ENCODE results near the gene ZNF143.
A peak's percentile ranks its signal among the peaks of the same experiment; 100 is the strongest.
"Not testable (repeated sequence)": the region's sequence is repeated elsewhere in the genome, so short reads cannot be mapped to it uniquely, and the experiment has no call there.

ZNF143 gene

DNA sequence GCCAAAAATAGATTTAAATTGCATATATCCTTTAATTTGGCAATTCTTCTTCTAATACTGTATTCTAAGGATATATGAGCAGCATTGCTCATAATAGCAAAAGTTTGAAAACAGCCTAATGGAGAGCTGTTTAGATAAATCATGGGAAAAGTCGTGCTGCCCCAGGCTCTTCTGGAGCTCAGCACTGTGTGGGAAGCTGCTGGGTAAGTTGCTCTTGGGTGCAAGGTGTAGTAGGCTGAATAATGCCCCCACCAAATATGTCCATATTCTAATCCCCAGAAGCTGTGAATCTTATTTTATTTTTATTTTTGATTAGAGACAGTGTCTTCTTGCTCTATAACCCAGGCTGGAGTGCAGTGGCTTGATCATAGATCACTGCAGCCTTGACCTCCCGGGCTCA is 77.7 kb downstream of the ZNF143 start:
- no peak for DNase-seq (ENCODE audit: low read depth in 2 of 2)

DNA sequence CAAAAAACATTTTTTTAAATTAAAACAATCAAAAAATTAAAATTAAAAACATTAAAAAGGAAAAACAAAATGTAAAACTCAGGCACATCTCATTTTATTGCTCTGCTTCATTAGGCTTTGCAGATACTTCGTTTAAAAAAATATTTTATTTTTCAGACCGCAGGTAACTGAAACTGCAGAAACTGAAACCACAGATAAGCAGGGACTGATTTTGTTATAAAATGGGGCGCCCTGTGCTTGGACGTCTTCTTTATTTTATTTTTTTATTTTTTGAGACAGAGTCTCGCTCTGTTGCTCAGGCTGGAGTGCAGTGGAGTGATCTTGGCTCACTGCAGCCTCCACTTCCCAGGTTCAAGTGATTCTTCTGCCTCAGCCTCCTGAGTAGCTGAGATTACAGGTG is 88.4 kb downstream of the ZNF143 start:
- DNase-seq (ENCODE audit: low read depth in 2 of 2): not testable (repeated sequence)

DNA sequence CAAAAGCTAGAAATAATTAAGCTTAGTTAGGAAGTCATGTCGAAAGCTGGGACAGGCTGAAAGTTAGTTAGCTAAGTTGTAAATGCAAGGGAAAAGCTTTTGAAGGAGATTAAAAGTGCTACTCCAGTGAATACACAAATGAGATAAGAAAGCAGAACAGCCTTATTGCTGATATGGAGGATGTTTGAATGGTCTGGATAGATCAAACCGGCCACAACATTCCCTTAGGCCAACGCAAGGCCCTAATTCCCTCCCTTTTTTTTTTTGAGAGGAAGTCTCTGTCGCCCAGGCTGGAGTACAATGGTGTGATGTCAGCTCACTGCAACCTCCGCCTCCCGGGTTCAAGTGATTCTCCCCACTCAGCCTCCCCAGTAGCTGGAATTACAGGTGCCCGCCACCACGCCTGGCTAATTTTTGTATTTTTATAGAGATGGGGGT is 89.4 kb downstream of the ZNF143 start:
- no peak for DNase-seq (ENCODE audit: low read depth in 2 of 2)

DNA sequence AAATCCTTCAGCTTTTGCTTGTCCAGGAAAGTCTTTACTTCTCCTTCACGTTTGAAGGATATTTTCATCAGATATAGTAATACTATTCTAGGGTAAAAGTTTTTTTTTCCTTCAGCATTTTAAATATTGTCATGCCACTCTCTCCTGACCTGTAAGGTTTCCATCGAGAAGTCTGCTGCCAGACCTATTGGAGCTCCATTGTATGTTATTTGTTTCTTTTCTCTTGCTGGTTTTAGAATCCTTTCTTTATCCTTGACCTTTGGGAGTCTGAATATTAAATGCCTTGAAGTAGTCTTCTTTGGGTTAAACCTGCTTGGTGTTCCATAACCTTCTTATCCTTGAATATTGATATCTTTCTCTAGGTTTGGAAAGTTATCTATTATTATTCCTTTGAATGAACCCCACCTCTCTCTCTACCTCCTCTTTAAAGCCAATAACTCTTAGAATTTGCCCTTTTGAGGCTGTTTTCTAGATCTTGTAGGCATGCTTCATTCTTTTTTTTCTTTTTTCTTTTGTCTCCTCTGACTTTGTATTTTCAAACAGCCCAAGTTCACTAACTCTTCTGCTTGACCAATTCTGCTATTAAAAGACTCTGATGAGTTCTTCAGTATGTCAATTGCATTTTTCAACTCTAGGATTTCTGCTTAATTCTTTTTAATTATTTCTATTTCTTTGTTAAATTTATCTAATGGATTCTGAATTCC is 100.6 kb downstream of the ZNF143 start:
- DNase-seq (ENCODE audit: low read depth in 2 of 2): no peak

DNA sequence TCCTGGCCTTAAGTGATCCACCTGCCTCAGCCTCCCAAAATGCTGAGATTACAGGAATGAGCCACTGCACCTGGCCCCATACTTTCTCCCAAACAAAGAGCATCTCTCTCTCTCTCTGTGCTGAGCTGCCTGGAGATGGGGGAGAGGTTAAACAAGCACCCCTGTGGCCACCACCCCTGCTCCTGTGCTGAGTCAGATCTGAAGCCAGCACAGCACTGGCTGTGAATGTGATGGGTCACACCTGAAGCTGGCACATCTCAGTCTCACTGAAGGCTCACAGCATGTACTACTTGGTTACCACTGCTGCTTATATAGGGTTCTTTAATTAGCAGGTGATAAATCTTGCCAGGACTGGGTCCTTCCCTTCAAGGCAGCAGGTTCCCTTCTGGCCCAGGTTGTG is 101.9 kb downstream of the ZNF143 start:
- DNase-seq (ENCODE audit: low read depth in 2 of 2): no peak

DNA sequence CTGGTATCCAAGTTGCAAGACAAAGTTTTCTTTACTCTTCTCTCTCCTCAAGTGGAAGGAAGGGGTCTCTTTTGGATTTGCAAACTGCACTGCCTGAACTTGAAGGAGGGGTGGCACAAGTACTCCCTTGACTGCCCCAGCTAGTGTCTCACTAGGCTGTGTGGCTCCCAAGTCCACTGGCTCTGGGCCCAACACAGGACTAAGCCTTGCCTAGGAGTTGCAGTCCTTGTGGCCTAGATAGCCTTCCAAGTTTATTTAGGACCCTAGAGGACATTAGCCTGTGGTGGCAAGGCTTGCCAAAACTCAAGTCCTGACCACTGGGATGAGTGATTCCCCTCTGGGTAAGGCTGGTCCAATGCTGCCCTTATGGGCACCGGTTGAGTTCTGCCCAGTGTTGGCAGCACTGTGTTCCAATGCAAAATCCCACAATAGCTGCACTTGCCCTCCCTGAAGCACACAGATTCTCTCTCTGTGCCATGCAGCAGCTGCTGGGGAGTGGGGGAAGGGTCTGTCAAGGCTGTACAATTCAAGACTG is 102.5 kb downstream of the ZNF143 start:
- DNase-seq (ENCODE audit: low read depth in 2 of 2): no peak

DNA sequence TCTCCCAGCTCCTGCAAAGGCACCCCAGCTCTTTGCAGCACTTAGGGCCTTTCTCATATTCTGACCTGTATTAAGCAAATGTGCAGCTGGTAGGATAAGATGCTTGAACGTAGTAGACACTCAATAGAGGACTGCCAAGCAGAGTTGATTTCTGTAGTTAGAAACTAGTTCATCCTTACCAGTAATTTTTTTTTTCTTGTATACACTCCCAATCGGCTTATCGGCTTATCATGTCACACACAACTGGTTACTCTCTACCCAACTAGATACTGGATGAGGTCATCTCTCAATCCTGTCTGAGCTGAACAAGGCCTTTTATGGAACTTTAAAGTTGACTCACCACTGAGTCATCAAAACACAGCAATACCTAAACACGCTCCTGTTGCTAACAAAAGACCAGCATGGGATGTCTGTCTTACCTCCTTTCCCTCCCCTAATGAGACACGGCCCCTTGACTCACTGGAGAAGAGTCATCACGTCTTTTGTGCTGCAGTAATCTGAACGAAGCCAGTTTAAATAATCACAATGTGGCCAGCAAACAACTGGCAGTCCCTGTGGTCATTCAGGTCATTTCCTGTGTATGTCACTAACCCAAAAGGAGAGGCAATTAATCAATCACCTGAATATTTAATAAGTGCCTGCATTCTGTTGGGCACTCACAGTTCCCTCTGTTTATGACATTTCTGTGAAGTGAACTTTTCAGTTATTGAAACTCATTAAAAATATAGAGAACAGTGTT is 105.2 kb downstream of the ZNF143 start:
- DNase-seq (ENCODE audit: low read depth in 2 of 2): peak in 1 of 2 donors; percentile 5

DNA sequence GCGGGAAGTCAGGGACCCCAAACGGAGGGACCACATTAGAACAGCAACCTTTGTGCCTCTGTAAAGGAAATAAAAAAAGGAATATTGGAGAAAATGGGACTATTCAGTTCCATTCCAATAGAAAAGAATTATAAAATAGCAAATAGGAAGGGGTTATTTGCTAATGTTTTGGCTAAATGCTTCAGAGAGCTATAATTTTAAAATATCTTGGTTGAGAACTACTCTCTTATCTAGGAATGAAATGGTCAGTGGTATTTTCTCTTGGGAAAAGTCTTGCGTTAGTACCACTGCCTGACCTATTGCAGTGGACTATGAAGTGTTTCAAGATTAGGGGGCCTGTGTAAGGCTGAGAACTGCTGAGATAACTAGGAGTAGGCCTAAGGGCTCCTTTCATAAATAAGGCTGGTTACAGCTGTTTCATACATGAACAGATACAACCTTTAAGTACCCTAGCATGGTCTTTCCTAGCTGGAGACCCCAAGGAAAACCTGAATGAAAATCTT is 105.8 kb downstream of the ZNF143 start:
- no peak for DNase-seq (ENCODE audit: low read depth in 2 of 2)

DNA sequence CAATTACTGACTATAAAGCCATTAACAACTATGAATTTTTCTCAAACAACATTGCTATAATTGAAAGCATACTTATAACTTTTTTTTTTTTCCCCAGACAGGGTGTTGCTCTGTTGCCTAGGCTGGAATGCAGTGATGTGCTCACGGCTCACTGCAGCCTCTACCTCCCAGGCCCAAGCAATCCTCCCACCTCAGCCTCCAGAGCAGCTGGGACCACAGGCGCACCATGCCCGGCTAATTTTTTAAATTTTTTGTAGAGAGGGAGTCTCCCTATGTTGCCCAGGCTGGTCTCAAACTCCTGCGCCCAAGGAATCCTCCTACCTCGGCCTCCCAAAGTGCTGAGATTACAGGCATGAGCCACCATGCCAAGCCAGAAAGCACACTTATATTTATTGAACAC is 106.6 kb downstream of the ZNF143 start:
- no peak for DNase-seq (ENCODE audit: low read depth in 2 of 2)

DNA sequence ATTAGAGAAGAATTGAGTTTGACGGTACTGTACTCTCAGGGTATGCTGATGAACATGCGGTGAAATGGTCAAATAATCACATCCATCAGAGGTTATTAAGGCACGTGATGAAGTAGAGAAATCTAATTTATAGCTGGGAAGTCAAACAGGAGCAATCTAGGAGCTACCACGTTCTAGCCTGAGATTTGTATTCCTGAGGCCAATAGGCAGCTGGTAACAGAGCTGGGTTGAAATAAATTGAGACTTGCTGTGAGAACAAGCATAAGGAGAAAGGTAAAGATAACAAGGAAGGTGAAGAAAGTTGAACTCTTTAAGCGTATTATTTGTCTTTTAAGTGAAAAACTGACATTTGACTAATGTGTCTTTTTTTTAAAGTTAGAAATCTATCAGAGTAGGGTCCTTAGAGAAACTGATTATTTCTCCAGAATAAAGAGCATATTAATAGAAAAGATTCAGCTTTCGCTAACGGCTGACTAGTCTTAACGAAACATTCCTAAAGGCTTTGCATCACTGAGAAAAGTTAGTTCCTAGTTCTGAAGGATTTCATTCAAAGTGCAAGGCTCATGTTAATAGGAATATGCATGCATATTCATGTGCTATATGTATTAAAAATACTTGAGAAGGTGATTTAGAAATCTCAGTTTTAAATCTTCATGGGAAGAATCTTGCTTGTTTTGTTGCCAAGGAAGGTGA is 107.5 kb downstream of the ZNF143 start:
- DNase-seq (ENCODE audit: low read depth in 2 of 2): no peak

DNA sequence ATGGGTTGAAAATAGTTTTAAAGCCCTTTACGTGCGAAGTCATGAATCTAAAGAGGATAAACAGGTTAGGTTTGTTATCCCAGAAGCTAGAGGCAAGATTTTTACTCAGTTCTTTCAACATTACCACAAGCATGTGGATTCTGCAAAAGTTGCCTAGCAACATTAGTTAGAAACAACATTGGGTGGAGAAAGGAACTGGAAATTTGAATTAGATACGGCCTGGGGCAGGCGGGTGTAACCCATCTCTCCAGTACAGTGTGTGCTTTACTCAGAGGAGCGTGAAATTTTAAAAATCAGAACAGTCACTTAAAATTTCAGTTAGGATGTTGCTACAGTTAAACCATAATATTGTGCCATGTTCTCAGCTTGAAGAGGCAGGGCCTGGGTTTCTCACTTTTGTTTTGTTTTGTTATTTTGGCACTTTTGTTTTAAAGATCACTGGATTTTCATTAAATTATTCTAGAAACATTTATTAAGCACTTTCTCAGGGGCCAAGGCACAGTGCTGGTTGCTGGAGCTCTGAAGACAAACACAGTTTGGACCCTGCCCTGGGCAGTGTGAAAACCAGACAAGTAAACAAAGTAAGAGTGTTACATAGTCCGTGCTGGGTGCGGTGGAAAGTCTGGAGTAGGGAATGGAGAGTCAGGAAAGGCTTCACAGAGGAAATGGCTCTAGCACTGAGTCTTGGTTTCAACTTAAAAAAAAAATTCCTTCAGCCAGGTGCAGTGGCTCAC is 108.2 kb downstream of the ZNF143 start:
- no peak for DNase-seq (ENCODE audit: low read depth in 2 of 2)

DNA sequence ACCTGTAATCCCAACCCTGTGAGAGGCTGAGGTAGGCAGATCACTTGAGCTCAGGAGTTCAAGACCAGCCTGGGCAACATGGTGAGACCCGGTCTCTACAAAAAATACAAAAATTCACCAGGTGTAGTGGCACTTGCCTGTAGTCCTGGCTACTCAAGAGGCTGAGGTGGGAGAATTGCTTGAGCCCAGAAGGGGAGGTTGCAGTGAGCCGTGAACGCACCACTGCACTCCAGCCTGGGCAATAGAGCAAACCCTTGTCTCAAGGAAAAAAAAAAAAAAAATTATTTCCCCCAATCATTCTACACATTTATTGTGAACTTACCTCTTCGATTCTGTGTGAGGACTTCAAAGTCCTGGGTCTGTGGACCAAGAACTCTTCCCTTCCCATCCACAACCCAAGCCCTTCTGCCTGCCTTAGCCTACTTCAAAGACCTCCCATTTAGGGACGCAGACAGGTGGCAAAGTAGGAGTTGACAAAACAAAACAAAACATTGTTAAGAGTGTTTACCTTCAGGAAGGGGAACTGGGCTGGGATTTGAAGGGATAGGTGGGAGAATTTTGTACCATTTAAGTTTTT is 108.9 kb downstream of the ZNF143 start:
- DNase-seq (ENCODE audit: low read depth in 2 of 2): no peak

DNA sequence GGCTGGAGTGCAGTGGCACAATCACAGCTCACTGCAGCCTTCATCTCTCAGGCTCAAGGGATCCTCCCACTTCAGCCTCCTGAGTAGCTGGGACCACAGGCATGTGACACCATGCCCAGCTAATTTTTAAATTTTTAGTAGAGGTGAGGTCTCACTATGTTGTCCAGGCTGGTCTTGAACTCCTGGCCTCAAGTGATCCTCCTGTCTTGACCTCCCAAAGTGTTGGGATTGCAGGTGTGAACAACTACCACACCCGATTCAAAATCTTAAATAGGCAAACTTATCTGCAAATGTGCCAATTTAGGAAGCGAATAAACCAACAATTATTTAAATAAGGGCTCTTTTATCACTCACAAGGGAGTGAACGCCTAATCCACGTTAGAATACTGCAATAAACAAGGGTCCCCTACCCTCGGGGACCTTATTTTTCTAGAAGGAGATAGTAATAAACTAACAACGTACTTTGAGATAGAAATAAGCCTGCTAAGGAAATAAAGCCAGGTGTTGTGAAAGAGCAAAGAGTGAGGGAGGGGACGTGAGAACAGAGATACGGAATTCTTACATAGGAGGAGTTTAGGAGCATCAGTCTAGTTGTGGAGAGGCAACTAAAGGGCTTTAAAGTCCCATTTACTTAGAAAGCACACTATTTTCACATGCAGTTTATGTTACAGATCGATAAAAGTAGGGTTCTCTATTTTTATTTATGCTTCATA is 109.7 kb downstream of the ZNF143 start:
- no peak for DNase-seq (ENCODE audit: low read depth in 2 of 2)

DNA sequence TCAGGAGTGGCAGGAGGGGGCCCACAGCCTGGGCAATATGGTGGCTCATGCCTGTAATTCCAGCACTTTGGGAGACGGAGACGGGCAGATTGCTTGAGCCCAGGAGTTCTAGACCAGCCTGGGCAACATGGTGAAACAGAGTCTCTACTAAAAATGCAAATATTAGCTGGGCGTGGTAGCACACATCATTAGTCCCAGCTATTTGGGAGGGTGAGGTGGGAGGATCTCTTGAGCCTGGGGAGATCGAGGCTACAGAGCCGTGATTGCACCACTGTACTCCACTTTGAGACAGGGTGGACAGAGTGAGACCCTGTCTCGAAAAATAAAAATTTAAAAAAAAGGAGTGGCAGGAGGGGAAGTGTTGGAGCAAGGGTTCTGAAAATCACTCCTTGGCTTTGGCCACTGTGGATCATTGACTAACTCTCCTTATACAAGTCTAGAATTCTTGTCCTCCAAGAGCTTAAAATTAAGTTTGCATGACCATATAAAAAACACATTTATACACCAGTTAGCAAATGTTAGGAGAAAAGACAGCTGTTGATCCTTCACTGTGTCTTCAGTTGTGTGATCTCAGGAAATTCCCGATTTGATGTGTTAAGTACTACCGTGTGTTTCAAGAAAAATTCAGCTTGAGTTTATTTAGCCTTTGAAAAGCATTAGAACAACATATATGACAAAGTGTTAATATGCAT is 110.4 kb downstream of the ZNF143 start:
- no peak for DNase-seq (ENCODE audit: low read depth in 2 of 2)

DNA sequence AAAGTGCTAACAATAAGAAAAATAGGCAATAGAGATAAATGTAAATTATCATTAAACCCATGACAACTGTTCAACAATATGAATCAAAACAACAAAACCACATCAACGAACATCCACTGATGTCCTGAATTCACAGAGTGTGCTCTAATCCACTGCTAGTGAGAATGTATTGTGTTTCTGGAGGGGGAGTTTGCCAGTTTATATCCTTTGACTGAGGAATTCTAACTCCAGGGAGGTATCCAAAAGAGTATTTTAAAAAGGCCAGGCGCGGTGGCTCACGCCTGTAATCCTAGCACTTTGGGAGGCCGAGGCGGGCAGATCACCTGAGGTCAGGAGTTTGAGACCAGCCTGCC is 110.9 kb downstream of the ZNF143 start:
- no peak for DNase-seq (ENCODE audit: low read depth in 2 of 2)

DNA sequence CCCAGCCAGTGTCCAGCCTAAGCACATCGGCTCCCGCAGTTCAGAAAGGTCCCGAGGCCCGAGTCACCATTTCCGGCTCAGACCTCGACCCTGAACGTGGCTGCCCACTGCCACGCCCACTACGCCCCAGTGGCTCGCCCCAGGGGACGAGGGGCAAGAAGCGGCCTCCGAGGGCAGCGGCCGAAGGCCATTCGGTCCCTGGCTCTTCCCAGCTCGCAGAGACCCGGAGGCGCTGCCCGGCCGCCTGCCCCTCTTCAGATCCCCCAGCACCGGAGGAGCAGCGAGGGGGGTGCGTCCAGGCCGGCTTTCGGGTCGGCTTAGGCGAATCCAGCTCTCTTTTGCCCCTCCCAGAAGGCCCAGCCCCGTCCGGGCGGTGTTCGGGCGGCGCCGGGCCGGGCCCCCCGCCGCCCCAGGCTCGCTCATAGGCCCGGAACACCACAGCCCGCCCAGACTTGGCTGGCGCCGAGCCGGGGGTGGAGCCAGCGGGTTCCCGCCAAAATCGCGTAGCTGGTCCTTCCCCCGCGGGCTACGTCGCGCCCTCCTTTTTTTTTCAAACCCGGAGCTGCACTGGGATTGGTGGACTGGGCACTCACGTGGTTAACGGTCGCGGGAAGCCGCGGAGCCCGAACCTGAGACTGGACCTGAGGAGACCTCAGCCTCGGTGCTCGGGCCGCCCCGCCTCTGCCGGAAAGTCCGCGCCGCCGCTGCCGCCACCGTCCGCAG is 112.4 kb downstream of the ZNF143 start, which contains the start of gene WEE1:
Gene WEE1 (plus strand): TSS at position 619 of the 723 bp plus-strand sequence. CDS start 264 bp downstream, outside the sequence.
- peak; percentile 92 to 93 for DNase-seq (ENCODE audit: low read depth in 2 of 2)

DNA sequence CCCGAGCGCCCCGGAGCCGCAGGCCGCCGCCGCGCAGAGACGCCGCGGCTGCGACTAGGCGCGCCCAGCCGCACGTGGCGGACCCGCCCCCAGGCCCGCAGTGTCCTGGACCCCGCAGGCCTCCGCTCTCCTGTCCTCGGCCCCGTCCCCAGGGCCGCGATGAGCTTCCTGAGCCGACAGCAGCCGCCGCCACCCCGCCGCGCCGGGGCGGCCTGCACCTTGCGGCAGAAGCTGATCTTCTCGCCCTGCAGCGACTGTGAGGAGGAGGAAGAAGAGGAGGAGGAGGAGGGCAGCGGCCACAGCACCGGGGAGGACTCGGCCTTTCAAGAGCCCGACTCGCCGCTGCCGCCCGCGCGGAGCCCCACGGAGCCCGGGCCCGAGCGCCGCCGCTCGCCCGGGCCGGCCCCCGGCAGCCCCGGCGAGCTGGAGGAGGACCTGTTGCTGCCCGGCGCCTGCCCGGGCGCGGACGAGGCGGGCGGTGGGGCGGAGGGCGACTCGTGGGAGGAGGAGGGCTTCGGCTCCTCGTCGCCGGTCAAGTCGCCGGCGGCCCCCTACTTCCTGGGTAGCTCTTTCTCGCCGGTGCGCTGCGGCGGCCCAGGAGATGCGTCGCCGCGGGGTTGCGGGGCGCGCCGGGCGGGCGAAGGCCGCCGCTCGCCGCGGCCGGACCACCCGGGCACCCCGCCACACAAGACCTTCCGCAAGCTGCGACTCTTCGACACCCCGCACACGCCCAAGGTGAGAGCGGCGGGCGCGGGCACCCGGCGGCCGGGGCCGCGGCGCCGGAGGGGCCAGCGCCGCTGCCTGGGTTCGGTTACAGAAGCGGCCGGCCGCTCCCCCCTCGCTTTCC is 113.2 kb downstream of the ZNF143 start:
- no peak for DNase-seq (ENCODE audit: low read depth in 2 of 2)

DNA sequence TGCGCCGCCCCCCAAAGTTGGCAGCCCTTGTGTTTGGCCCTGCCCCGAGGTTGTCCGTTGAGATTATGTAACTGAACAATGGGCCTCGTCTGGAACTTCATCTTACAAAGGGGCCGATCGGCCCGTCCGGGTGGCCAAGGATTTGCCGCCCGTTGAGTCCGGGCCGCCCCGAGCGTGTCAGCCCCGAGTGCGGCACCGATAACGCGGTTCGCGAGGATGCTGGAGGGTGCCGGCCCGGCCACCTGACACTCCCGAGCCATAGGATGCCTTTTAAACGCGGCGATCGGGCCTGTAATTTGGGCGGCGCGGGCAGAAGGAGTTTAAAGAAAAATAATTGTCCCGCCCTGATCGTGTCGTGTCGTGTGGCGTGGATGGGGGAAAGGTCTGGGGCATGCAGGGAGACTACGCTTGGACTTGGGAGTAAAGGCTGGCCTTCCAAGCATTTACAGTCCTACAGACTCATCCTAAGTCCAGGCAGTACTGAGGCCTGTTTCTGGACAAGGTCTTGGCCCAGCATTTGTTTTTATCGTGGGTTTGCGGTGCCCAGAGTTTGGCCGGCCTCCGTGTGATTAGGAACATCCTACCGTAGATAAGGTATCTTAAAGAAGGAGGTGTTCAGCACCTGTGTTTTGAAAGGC is 113.9 kb downstream of the ZNF143 start:
- DNase-seq (ENCODE audit: low read depth in 2 of 2): no peak

Measured in stimulated activated CD8-positive, alpha-beta memory T cell treated with anti-CD3 and anti-CD28 coated beads, Interleukin-7, amount 100 ng/mL, for 1 hour (primary cell).